Ishikawa (cell line): ENCODE measurements around the gene CEP112.

ENCODE experiments used
- CEBPB ChIP-seq: IDR thresholded peaks from 2 replicates; pipeline ENCODE4 v1.6.1; 2012
- CREB1 ChIP-seq: IDR thresholded peaks from 2 replicates; pipeline ENCODE4 v1.6.1; 2012; ENCODE audit warnings: low read depth
- EGR1 ChIP-seq: IDR thresholded peaks from 2 replicates; pipeline ENCODE4 v1.6.1; 2012
- EP300 ChIP-seq: IDR thresholded peaks from 2 replicates; pipeline ENCODE4 v1.6.1; 2012; ENCODE audit warnings: borderline replicate concordance
- FOXM1 ChIP-seq: IDR thresholded peaks from 2 replicates; pipeline ENCODE4 v1.6.1; 2012; ENCODE audit warnings: low read depth, borderline replicate concordance
- NFIC ChIP-seq: IDR thresholded peaks from 2 replicates; pipeline ENCODE4 v1.6.1; 2012
- RAD21 ChIP-seq: IDR thresholded peaks from 2 replicates; pipeline ENCODE4 v1.6.1; 2012; ENCODE audit warnings: low read depth
- TAF1 ChIP-seq: IDR thresholded peaks from 2 replicates; pipeline ENCODE4 v1.6.1; 2012; ENCODE audit warnings: low read depth, mild to moderate bottlenecking
- TCF12 ChIP-seq: IDR thresholded peaks from 2 replicates; pipeline ENCODE4 v1.6.1; 2012; ENCODE audit warnings: low read depth
- TEAD4 ChIP-seq: IDR thresholded peaks from 2 replicates; pipeline ENCODE4 v1.6.1; 2012
- YY1 ChIP-seq: IDR thresholded peaks from 2 replicates; pipeline ENCODE4 v1.6.1; 2012; ENCODE audit warnings: low read depth
- ZBTB7A ChIP-seq: IDR thresholded peaks from 2 replicates; pipeline ENCODE4 v1.6.1; 2012; ENCODE audit warnings: low read depth
- TF ChIP-seq, protein P1 (sequence below): IDR thresholded peaks from 2 replicates; pipeline ENCODE4 v1.6.1; 2012
- TF ChIP-seq, protein P2 (sequence below): IDR thresholded peaks from 2 replicates; pipeline ENCODE4 v1.6.1; 2012; ENCODE audit warnings: low read depth, mild to moderate bottlenecking
- TF ChIP-seq, protein P3 (sequence below): IDR thresholded peaks from 2 replicates; pipeline ENCODE4 v1.6.1; 2012

The CEP112 gene

DNA sequence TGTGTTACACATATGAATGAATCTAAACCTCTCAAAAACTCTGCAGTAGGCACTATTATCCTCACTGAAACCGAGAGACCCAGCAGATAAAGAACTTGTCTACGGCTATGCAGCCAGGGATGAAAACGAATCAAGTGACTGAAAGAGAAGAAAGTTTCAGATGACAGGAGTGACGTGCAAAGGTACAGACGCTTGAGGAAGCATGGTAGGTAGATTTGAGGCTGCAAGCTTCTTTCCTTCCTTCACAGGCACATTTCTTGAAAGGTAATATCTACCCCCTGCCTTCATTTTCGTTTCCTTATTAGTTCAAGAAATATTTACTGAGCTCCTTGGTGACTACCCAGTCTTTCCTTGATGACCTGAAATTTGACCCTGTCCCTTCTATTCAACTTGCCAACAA, 418.9 kb downstream of the CEP112 start:
- TF ChIP-seq TAF1: no peak
- no peak for TF ChIP-seq EGR1
- no peak for TF ChIP-seq EP300
- no peak for TF ChIP-seq TEAD4
- TF ChIP-seq TCF12: no peak
- TF ChIP-seq ZBTB7A: no peak
- TF ChIP-seq, protein P1, sequence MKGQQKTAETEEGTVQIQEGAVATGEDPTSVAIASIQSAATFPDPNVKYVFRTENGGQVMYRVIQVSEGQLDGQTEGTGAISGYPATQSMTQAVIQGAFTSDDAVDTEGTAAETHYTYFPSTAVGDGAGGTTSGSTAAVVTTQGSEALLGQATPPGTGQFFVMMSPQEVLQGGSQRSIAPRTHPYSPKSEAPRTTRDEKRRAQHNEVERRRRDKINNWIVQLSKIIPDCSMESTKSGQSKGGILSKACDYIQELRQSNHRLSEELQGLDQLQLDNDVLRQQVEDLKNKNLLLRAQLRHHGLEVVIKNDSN: no peak
- no peak for TF ChIP-seq FOXM1
- TF ChIP-seq, protein P2, sequence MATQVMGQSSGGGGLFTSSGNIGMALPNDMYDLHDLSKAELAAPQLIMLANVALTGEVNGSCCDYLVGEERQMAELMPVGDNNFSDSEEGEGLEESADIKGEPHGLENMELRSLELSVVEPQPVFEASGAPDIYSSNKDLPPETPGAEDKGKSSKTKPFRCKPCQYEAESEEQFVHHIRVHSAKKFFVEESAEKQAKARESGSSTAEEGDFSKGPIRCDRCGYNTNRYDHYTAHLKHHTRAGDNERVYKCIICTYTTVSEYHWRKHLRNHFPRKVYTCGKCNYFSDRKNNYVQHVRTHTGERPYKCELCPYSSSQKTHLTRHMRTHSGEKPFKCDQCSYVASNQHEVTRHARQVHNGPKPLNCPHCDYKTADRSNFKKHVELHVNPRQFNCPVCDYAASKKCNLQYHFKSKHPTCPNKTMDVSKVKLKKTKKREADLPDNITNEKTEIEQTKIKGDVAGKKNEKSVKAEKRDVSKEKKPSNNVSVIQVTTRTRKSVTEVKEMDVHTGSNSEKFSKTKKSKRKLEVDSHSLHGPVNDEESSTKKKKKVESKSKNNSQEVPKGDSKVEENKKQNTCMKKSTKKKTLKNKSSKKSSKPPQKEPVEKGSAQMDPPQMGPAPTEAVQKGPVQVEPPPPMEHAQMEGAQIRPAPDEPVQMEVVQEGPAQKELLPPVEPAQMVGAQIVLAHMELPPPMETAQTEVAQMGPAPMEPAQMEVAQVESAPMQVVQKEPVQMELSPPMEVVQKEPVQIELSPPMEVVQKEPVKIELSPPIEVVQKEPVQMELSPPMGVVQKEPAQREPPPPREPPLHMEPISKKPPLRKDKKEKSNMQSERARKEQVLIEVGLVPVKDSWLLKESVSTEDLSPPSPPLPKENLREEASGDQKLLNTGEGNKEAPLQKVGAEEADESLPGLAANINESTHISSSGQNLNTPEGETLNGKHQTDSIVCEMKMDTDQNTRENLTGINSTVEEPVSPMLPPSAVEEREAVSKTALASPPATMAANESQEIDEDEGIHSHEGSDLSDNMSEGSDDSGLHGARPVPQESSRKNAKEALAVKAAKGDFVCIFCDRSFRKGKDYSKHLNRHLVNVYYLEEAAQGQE: no peak
- TF ChIP-seq, protein P3, sequence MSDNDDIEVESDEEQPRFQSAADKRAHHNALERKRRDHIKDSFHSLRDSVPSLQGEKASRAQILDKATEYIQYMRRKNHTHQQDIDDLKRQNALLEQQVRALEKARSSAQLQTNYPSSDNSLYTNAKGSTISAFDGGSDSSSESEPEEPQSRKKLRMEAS: no peak
- TF ChIP-seq RAD21: no peak
- no peak for TF ChIP-seq CREB1
- no peak for TF ChIP-seq YY1

DNA sequence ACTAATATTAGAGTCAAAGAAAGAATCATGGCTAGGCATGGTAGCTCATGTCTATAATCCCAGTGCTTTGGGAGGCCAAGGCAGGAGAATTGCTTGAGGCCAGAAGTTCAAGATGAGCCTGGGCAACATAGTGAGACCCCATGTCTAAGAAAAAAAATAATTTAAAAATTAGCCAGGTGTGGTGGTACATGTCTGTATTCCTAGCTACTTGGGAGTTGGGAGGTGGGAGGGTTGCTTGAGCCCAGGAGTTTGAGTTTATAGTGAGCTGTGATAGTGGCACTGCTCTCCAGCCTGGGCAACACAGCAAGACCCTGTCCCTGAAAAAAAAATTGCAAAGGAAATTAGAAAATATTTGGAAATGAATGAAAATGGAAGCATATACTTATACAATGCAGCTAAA, 420.2 kb downstream of the CEP112 start:
- TF ChIP-seq, protein P3: no peak
- TF ChIP-seq EP300: no peak

DNA sequence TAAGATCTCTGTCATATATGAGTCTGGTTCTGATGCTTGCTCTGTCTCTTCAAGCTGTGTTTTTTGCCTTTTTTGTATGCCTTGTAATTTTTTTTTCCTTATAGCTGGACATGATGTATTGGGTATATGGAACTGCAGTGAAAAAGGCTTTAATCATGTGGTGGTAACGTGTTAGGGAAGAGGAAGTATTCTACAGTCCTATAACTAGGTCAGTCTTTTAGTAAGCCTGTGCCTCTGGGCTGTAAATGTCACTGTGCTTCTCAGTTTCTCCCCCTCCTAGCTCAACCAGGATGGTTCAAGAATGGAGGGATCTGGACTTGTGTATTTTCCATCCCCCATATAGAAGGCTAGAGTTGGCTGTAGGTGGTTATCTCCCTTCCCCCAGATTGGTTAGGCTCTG, 428.1 kb downstream of the CEP112 start:
- TF ChIP-seq NFIC (no peak), CEBPB (no peak)
- TF ChIP-seq, protein P2: no peak

DNA sequence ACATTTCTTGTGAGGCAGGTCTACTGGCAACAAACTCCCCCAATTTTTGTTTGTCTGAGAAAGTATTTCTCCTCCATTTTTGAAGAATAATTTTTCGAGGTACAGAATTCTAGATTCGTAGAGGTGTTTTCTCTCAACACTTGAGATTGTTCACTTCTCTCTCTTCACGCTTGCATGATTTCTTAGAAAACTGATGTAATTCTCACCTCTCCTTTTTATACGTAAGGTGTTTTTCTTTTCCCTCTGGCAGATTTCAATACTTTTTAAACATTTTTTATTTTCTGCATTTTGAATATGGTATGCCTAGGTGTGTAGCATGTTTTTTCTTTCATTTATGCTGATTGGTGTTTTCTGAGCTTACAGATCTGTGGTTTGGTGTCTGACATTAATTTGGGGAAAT, 429.0 kb downstream of the CEP112 start:
- TF ChIP-seq ZBTB7A (no peak), TAF1 (no peak), NFIC (no peak), CEBPB (no peak)

DNA sequence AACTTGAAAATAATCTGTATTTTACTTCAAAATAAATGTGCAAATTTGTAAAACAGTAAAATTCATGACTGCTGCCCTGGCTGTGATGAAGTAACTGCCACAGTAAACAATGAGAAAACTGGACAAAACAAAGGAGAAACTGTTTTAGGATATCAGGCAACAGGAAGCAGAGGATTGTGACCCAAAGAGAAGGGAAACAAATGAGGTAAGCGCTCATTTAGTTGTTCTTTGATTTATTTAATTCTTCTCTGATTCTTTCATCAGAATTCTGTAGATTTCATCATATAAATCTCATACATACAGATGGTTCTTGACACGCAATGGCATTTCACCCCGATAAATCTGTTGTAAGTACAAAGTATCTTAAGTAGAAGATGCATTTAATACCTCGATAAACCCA, 432.4 kb downstream of the CEP112 start:
- TF ChIP-seq CEBPB (no peak), YY1 (no peak), TCF12 (no peak), EGR1 (no peak), EP300 (no peak), FOXM1 (no peak), TAF1 (no peak), NFIC (no peak), TEAD4 (no peak), ZBTB7A (no peak)
- TF ChIP-seq, protein P1: no peak
- TF ChIP-seq, protein P3: no peak
- TF ChIP-seq, protein P2: no peak
